Sigmoid colon (tissue), 4 donors: ENCODE data around the gene MARK3.

Source experiments
- EP300 ChIP-seq, 4 donors: sonication (generic); formaldehyde crosslinking; IDR thresholded peaks; one replicate each; pipeline ENCODE4 v1.6.1; 2017; ENCODE audit warnings: antibody characterized with exemption in 4 of 4
- POLR2A ChIP-seq, 2 donors: fragments of 450-650 bp; IDR thresholded peaks; one replicate each; pipeline ENCODE4 v1.6.1; 2016; ENCODE audit warnings: antibody characterized with exemption in 2 of 2, mild to moderate bottlenecking in 2 of 2, moderate library complexity in 2 of 2
- TF ChIP-seq, protein P1 (sequence below), 4 experiments: fragments of 450-650 bp in 3 of 4; fragments of 200-600 bp in 1 of 4; IDR thresholded peaks; one replicate each; pipeline ENCODE4 v1.5.1; 2016 to 2019; ENCODE audit warnings: antibody characterized with exemption in 4 of 4, mild to moderate bottlenecking in 3 of 4, moderate library complexity in 2 of 4

DNA sequence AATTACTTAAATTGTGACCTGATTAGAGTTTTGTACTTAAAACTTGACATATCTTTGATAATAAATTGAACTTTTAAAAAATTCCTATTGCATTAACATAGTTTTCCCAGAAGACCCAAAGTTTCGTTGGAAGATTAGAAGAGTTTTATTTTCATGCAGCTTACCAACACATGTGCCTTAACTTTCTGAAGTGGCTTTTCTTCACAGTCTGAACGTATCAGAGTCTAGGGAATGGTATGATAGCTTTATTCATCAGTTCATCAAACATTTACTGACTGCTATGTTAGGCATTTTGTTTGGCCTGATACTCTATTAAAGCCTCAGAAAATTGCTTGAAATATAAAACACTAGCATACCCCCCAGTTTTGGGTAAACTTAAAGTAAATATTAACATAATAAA lies 65.2 kb downstream of the MARK3 start:
- TF ChIP-seq, protein P1, sequence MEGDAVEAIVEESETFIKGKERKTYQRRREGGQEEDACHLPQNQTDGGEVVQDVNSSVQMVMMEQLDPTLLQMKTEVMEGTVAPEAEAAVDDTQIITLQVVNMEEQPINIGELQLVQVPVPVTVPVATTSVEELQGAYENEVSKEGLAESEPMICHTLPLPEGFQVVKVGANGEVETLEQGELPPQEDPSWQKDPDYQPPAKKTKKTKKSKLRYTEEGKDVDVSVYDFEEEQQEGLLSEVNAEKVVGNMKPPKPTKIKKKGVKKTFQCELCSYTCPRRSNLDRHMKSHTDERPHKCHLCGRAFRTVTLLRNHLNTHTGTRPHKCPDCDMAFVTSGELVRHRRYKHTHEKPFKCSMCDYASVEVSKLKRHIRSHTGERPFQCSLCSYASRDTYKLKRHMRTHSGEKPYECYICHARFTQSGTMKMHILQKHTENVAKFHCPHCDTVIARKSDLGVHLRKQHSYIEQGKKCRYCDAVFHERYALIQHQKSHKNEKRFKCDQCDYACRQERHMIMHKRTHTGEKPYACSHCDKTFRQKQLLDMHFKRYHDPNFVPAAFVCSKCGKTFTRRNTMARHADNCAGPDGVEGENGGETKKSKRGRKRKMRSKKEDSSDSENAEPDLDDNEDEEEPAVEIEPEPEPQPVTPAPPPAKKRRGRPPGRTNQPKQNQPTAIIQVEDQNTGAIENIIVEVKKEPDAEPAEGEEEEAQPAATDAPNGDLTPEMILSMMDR (IDR thresholded peaks at IDR 0.05): no peak
- no peak for TF ChIP-seq EP300 (IDR thresholded peaks at IDR 0.05)
- no peak for TF ChIP-seq POLR2A (IDR thresholded peaks at IDR 0.05)
